NCI-H2107 treated with DMSO at 0.1 percent for 48 hours (cell line): Measurements from ENCODE around the gene CTNNBL1.
A peak's percentile ranks its signal among the peaks of the same experiment; 100 is the strongest.

Experiments used
- DNase-seq: peaks from one replicate; lab custom pipeline; 2025; ENCODE audit not compliant: unreplicated experiment; lab: John Stamatoyannopoulos, UW

CTNNBL1 gene

GRCh38 chr20:37808233-37809070 is 114.6 kb downstream of the CTNNBL1 start:
- no peak for DNase-seq

DNA sequence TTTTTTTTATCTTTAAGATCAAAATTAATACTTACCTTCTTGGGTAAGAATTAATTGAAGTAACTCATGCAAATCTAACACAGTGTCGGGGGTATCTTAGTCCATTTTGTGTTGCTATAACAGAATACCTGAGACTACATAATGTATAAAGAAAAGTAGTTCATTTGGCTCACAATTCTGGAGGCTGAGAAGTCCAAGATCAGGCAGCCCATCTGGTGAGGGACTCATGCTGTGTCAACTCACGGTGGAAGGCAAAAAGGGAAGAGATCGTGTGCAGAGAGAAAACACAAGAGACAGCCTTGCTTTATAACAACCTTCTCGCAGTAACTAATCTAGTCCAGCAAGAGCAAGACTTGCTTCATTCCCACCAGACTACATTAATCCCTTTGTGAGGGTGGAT is 116.2 kb downstream of the CTNNBL1 start:
- no peak for DNase-seq

DNA sequence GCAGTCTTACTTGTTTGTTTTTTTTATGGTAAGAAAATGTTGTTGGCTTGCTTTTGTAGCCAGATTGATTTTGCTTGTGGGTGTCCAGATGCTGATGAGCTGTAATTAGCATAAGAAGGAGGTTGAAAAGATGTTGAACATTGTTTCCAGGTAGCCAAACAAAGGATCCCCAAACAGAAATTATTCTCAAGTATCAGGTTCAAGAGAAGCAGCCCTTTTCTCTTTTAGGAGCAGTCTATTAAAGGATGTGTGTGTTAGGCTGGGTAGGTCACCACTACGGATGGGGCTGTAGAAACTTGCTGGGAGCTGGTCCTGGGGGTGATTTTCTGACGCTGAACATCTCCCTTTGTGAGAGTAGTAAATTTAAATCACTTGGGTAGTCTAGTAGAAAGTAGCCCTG is 122.2 kb downstream of the CTNNBL1 start:
- peak; percentile 72 for DNase-seq

- no peak for DNase-seq
These were observed 122.9 kb downstream of the CTNNBL1 start for GRCh38 chr20:37816726-37817125.

GRCh38 chr20:37821696-37822095 is 127.9 kb downstream of the CTNNBL1 start:
- DNase-seq = no peak

DNA sequence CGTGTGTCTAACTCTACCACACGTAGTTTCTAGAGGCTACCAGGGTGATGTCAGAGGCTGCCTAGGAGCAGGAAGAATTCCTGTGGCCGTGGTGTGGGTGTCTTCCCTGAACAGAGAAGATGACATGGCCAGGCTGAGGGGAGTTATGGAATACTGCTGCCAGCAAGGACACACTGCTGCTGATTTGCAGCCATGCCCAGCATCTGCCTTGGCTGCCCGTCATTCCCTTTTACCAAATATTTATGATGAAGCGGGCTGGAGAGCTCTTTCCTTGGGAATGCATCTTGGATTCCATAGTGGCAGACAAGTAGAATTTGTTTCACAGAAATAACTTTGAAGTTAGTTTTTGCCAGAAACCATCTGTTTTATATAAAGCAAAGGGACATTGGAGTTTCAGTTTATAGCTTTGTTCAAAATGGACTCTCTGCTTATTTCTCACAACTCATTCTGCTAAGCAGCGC is 128.3 kb downstream of the CTNNBL1 start:
- DNase-seq = no peak

- DNase-seq = no peak
These were observed 129.6 kb downstream of the CTNNBL1 start for GRCh38 chr20:37823296-37823980.

- DNase-seq = no peak
These were observed 133.8 kb downstream of the CTNNBL1 start for GRCh38 chr20:37827605-37828004.

- DNase-seq = no peak
These were observed 134.9 kb downstream of the CTNNBL1 start for GRCh38 chr20:37828684-37829083.

- no peak for DNase-seq
These were observed 135.3 kb downstream of the CTNNBL1 start for GRCh38 chr20:37829128-37829527.

DNA sequence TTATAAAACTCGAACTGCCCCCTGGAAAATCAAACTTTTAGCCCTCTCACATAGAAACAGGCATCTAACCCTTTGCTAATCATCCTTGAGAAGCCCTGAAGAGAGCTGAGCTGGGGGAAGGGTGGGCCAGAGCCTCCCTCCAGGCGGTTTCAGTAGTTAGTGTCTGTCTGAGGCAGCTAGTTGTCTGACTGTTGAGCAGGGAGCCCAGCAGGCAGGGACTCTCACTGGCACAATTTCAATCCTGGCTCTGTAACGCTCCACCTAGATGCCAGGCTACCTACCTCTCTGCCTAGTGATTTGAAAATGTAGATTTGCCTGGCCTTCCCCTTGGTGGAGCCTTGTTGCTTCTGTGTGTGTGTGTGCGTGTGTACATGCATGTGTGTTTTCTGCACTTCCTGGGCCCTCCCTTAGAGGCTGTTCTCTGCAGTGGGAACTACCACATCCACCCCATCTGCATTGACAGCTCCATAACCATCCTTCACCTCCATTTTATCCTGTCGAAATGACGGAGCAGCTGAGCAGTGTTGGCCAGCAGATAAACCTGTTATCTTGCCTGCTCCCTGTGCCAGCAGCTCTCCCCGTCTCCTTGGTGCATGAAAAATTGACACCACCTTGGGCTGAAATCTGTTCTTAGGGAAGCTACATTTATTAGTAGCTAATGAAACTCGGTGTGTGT is 139.5 kb downstream of the CTNNBL1 start:
- no peak for DNase-seq

DNA sequence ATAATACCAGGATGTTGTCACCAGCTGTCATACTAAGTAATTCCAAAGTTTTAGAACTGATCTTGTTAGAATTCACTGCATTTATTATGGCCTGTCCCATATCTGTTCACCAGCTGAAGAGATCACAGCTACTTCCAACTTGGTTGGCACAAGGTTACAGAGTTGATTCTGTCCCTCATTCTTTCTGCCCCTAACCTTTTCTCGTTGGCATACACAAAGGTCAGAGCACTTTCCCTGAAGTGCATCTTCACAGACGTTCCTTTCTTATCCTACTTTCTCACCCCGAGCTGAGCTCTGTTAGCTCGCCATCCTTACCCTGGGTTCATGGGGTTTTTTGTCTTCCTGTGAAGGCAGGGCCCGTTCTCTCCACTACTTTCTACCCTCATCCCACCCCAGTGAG is 143.1 kb downstream of the CTNNBL1 start:
- DNase-seq = no peak

DNA sequence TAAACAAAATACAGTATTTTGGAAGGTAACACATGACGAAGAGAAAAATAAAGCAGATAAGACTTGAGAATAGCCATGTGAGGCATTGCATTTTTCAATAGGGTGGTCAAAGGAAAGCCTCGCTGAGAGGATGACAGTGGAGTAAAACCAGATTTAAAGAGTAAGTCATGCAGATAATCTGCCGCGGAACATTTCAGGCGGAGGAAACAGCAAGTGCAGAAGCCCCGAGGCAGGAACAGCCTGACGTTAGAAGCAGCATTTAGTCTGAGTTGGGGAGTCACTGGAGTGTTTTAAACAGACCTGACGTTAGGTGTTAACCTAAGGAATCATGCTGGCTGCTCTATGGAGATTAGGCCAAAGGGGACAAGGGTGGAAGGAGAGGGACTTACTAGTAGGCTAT is 144.1 kb downstream of the CTNNBL1 start:
- no peak for DNase-seq

DNA sequence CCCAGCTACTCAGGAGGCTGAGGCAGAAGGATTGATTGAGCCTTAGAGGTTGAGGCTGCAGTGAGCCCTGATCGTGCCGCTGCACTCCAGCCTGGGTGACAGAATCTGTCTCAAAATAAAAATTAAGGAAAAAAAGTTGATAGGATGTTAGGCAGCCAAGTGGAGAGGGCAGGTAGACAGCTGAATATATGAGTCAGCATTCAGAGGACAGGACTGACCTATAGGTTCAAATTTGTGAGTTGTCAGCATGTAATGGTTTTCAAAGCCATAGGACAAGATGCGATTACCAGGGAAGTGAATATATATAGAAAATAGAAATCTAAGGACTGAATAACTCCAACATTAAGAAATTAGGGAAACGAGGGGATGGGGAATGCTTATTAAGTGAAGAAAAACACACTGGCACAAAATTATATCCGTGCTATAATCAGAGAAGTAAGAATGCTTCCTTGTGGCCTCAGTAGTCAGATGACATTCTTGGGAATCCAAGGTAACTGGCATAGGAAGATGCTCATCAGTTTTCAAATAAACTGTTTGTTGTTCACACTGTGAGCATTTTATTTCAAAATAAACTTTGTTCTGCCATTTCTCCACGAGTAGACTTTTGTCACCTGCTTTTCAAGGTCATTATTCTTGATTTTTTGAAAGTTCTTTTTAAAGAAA is 145.1 kb downstream of the CTNNBL1 start:
- no peak for DNase-seq

DNA sequence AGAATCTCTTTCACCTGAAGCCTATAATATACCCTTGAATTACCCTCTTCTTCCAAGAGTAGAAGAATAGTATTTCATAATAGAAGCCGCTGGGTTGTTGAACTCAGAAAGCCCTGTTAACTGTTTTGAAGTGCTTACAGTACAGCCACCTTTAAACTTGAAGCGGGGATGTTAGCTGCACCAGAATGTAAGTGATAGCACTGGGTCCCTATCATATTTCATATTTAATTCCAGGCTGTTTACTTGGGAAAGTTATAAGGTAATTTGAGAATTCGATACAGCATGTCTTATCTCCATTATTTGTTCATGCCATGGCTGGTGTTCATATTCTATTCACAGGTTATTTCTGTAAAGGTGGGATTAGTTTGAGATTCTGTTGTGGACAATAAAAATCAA is 145.6 kb downstream of the CTNNBL1 start:
- DNase-seq = peak; percentile 90

GRCh38 chr20:37839955-37840354 is 146.1 kb downstream of the CTNNBL1 start:
- DNase-seq = peak; percentile 47

GRCh38 chr20:37841389-37841788 is 147.6 kb downstream of the CTNNBL1 start:
- DNase-seq = no peak

- no peak for DNase-seq
These were observed 148.1 kb downstream of the CTNNBL1 start for GRCh38 chr20:37841971-37842370.

DNA sequence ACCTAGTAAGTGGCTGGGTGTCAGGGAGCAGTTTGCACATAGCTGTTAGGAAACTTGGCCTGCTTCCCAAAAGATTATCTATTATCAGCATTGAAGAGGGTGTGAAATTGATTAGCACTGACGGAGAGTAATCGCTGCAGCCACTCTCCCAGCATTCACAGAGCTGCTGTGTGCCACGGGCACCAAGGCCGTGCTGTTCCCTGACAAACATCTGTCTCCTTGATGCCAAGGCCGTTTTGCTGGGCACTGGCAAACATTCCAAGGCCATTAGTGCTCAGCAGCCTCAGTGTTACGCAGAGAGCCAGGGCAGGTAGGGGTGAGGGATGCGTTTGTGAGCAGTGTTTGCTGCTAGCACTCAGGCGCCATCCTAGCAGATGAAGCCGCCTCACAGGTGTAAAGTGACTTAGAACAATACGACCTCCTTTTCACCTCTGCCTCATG is 151.4 kb downstream of the CTNNBL1 start:
- no peak for DNase-seq

GRCh38 chr20:37845878-37846277 is 152.0 kb downstream of the CTNNBL1 start:
- DNase-seq = no peak

GRCh38 chr20:37846573-37846972 is 152.7 kb downstream of the CTNNBL1 start:
- DNase-seq = no peak
